Measurements from ENCODE around the gene CA12.

The CA12 gene

DNA sequence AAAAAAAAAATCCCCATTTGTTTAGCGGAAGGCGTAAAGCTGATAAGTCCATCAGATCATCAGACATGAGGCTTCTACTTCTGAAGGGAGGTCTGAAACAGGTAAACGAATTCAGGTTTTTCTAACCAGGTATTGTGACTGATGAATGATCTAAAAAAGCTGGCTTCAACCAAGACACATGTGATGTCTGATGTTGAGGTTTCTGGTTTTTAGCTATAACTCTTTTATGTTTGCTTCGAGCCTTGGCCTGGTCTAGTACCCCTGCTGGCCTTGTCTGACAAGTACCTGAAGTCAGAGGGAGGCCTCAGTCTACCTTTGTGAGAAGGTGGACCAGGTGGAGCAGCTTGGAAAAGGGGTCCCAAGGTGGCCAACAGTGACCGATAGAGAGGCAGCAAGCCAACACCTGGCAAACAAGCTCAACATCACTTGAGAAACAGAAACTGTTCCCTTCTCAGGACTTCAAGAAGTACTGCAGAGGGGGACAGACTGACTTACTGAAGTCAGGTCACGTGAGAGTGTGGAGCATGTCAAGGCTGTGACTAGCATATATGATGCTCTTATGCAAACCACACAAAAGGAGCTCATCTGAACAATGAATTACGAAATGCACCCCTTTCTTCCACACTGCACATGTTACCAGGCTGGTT is 33.0 kb upstream of the CA12 start:
- no peak for ATAC-seq
- TF ChIP-seq CREB5 (CRISPR knock-in tag; IDR thresholded peaks at IDR 0.05; ENCODE audit: low read depth) (no peak), GLIS3 (CRISPR knock-in tag; IDR thresholded peaks at IDR 0.05) (no peak)

DNA sequence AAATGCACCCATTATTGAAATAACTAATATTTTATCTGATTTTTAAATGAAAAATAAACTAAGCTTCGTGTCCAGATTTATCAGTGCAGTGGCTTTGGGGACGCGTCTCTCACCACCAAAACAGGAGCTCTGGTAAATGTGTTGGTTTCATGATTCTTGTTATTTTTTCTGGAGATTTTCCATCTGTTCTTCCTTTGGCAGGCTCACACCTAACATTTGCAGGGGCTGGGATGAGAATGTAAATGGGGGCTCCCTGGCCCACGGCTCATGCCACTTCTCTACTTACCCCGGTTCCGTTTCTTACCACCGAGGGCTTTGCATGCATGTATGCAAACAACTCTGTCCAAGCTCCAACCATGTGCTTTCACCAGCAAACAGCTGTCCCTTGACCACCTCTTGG is 30.9 kb upstream of the CA12 start:
- no peak for TF ChIP-seq BACH2 (CRISPR knock-in tag; IDR thresholded peaks at IDR 0.05; ENCODE audit: borderline replicate concordance)
- TF ChIP-seq CSDC2 (CRISPR knock-in tag; IDR thresholded peaks at IDR 0.05) = no peak
- TF ChIP-seq, protein P1, sequence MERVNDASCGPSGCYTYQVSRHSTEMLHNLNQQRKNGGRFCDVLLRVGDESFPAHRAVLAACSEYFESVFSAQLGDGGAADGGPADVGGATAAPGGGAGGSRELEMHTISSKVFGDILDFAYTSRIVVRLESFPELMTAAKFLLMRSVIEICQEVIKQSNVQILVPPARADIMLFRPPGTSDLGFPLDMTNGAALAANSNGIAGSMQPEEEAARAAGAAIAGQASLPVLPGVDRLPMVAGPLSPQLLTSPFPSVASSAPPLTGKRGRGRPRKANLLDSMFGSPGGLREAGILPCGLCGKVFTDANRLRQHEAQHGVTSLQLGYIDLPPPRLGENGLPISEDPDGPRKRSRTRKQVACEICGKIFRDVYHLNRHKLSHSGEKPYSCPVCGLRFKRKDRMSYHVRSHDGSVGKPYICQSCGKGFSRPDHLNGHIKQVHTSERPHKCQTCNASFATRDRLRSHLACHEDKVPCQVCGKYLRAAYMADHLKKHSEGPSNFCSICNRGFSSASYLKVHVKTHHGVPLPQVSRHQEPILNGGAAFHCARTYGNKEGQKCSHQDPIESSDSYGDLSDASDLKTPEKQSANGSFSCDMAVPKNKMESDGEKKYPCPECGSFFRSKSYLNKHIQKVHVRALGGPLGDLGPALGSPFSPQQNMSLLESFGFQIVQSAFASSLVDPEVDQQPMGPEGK (CRISPR knock-in tag; IDR thresholded peaks at IDR 0.05; ENCODE audit: borderline replicate concordance) = no peak
- TF ChIP-seq ZNF565 (CRISPR knock-in tag; conservative IDR thresholded peaks at IDR 0.05; ENCODE audit: low read depth) = no peak
- TF ChIP-seq ZFP3 (CRISPR knock-in tag; IDR thresholded peaks at IDR 0.05) = no peak
- TF ChIP-seq ZNF70 (CRISPR knock-in tag; IDR thresholded peaks at IDR 0.05) = no peak
- no peak for TF ChIP-seq SNAI2 (CRISPR knock-in tag; IDR thresholded peaks at IDR 0.05)
- TF ChIP-seq, protein P2, sequence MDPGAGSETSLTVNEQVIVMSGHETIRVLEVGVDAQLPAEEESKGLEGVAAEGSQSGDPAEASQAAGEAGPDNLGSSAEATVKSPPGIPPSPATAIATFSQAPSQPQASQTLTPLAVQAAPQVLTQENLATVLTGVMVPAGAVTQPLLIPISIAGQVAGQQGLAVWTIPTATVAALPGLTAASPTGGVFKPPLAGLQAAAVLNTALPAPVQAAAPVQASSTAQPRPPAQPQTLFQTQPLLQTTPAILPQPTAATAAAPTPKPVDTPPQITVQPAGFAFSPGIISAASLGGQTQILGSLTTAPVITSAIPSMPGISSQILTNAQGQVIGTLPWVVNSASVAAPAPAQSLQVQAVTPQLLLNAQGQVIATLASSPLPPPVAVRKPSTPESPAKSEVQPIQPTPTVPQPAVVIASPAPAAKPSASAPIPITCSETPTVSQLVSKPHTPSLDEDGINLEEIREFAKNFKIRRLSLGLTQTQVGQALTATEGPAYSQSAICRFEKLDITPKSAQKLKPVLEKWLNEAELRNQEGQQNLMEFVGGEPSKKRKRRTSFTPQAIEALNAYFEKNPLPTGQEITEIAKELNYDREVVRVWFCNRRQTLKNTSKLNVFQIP (CRISPR knock-in tag; IDR thresholded peaks at IDR 0.05; ENCODE audit: borderline replicate concordance, low read depth) = no peak
- TF ChIP-seq ZC3H10 (CRISPR knock-in tag; IDR thresholded peaks at IDR 0.05) = no peak
- TF ChIP-seq TOX (CRISPR knock-in tag; IDR thresholded peaks at IDR 0.05; ENCODE audit: borderline replicate concordance) = no peak
- TF ChIP-seq TCF4 (CRISPR knock-in tag; IDR thresholded peaks at IDR 0.05; ENCODE audit: borderline replicate concordance) = no peak
- TF ChIP-seq ISL1 (CRISPR knock-in tag; IDR thresholded peaks at IDR 0.05) = no peak
- no peak for ATAC-seq

- no peak for ATAC-seq
- TF ChIP-seq ZFP30 (CRISPR knock-in tag; IDR thresholded peaks at IDR 0.05) = no peak
- no peak for TF ChIP-seq ARNTL (CRISPR knock-in tag; IDR thresholded peaks at IDR 0.05; ENCODE audit: borderline replicate concordance, low read depth)
- TF ChIP-seq ZNF8 (CRISPR knock-in tag; IDR thresholded peaks at IDR 0.05) = no peak
- no peak for TF ChIP-seq CSDC2 (CRISPR knock-in tag; IDR thresholded peaks at IDR 0.05)
- no peak for TF ChIP-seq TOX (CRISPR knock-in tag; IDR thresholded peaks at IDR 0.05; ENCODE audit: borderline replicate concordance)
- no peak for TF ChIP-seq CREB5 (CRISPR knock-in tag; IDR thresholded peaks at IDR 0.05; ENCODE audit: low read depth)
- TF ChIP-seq GLIS3 (CRISPR knock-in tag; IDR thresholded peaks at IDR 0.05) = no peak
- TF ChIP-seq ISL1 (CRISPR knock-in tag; IDR thresholded peaks at IDR 0.05) = no peak
- TF ChIP-seq PPARA (CRISPR knock-in tag; IDR thresholded peaks at IDR 0.05; ENCODE audit: borderline replicate concordance) = no peak
- TF ChIP-seq RARB (CRISPR knock-in tag; IDR thresholded peaks at IDR 0.05) = no peak
- TF ChIP-seq, protein P2 (CRISPR knock-in tag; IDR thresholded peaks at IDR 0.05; ENCODE audit: borderline replicate concordance, low read depth) = no peak
- no peak for TF ChIP-seq ESRRG (CRISPR knock-in tag; IDR thresholded peaks at IDR 0.05)
- no peak for TF ChIP-seq ZFP3 (CRISPR knock-in tag; IDR thresholded peaks at IDR 0.05)
- no peak for TF ChIP-seq ZC3H10 (CRISPR knock-in tag; IDR thresholded peaks at IDR 0.05)
- TF ChIP-seq TSHZ2 (CRISPR knock-in tag; IDR thresholded peaks at IDR 0.05) = no peak
- no peak for TF ChIP-seq TCF4 (CRISPR knock-in tag; IDR thresholded peaks at IDR 0.05; ENCODE audit: borderline replicate concordance)
- TF ChIP-seq, protein P3, sequence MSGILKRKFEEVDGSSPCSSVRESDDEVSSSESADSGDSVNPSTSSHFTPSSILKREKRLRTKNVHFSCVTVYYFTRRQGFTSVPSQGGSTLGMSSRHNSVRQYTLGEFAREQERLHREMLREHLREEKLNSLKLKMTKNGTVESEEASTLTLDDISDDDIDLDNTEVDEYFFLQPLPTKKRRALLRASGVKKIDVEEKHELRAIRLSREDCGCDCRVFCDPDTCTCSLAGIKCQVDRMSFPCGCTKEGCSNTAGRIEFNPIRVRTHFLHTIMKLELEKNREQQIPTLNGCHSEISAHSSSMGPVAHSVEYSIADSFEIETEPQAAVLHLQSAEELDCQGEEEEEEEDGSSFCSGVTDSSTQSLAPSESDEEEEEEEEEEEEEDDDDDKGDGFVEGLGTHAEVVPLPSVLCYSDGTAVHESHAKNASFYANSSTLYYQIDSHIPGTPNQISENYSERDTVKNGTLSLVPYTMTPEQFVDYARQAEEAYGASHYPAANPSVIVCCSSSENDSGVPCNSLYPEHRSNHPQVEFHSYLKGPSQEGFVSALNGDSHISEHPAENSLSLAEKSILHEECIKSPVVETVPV (CRISPR knock-in tag; IDR thresholded peaks at IDR 0.05) = no peak
- TF ChIP-seq OSR1 (CRISPR knock-in tag; IDR thresholded peaks at IDR 0.05) = no peak
Measured at GRCh38 chr15:63411866-63412265, 30.2 kb upstream of the CA12 start.
